VCaP (cell line): ENCODE measurements around the gene BTBD9.

Source experiments
- H3K27ac ChIP-seq: fragments of 450-650 bp; 2 replicates; pipeline ENCODE4 v1.5.1; 2017
- CTCF ChIP-seq: fragments of 450-650 bp; conservative IDR thresholded peaks from 2 replicates; pipeline ENCODE4 v1.5.1; 2017; ENCODE audit warnings: mild to moderate bottlenecking, moderate library complexity

Gene BTBD9

GRCh38 chr6:38583523-38583922 lies 56.2 kb downstream of the BTBD9 start:
- no peak for TF ChIP-seq CTCF

GRCh38 chr6:38580030-38580429 lies 59.7 kb downstream of the BTBD9 start:
- no peak for TF ChIP-seq CTCF
- no peak overlapping the region for H3K27ac ChIP-seq

More at GRCh38 chr6:38583523-38583922, 56.2 kb downstream of the BTBD9 start:
- no peak overlapping the region for H3K27ac ChIP-seq

- no peak for TF ChIP-seq CTCF
- no peak overlapping the region for H3K27ac ChIP-seq
These were observed 60.6 kb downstream of the BTBD9 start for GRCh38 chr6:38579010-38579628.

- no peak overlapping the region for H3K27ac ChIP-seq
These were observed 61.7 kb downstream of the BTBD9 start for GRCh38 chr6:38578075-38578474.

GRCh38 chr6:38577492-38577891 lies 62.2 kb downstream of the BTBD9 start:
- no peak overlapping the region for H3K27ac ChIP-seq
- TF ChIP-seq CTCF, result no peak

More at GRCh38 chr6:38578075-38578474, 61.7 kb downstream of the BTBD9 start:
- no peak for TF ChIP-seq CTCF

GRCh38 chr6:38573801-38574395 lies 65.8 kb downstream of the BTBD9 start:
- H3K27ac ChIP-seq, result no peak overlapping the region
- no peak for TF ChIP-seq CTCF

- no peak overlapping the region for H3K27ac ChIP-seq
- no peak for TF ChIP-seq CTCF
These were observed 67.4 kb downstream of the BTBD9 start for GRCh38 chr6:38572186-38572813.
